Dermis microvascular lymphatic vessel endothelial cell (primary cell): ENCODE measurements around the gene SOHLH2. TPM values are rescaled to one million over a fixed set of nuclear protein-coding genes. Genes with fewer than 3 reads are reported as not detected.

Source experiments
- DNase-seq, 2 donors: peaks; one replicate each; pipeline versions ENCODE4 v3.0.0 to v3.0.0-alpha.2; 2010; ENCODE audit warnings: low read depth in 2 of 2
- total RNA-seq: library from RNA; depleted of rRNA; stranded (reverse); fragments of >200 nt; gene quantifications from 2 replicates; pipeline ENCODE4 v1.2.1, GENCODE V29; 2014

SOHLH2 gene
- total RNA-seq, 1 donor from 2014 or later, result not detected

GRCh38 chr13:36131931-36132297, 82.4 kb downstream of the SOHLH2 start:
- DNase-seq, result no peak

GRCh38 chr13:36131222-36131930, 83.0 kb downstream of the SOHLH2 start, which contains the start of gene DCLK1:
Gene DCLK1 (minus strand): TSS chr13:36131382.
- no peak for DNase-seq

- DNase-seq, result no peak
Measured at GRCh38 chr13:36130552-36131221, 83.7 kb downstream of the SOHLH2 start.

- DNase-seq, result no peak
Measured at GRCh38 chr13:36130193-36130551, 84.2 kb downstream of the SOHLH2 start.

- no peak for DNase-seq
Measured at GRCh38 chr13:36129539-36129938, 84.8 kb downstream of the SOHLH2 start.

GRCh38 chr13:36126491-36126890, 87.9 kb downstream of the SOHLH2 start:
- DNase-seq, result no peak

- DNase-seq, result no peak
Measured at GRCh38 chr13:36125841-36126240, 88.5 kb downstream of the SOHLH2 start.

- peak in 1 of 2 donors; percentile 6 for DNase-seq
Measured at GRCh38 chr13:36124236-36124822, 90.0 kb downstream of the SOHLH2 start.

Other genes starting within 250 kb of the SOHLH2 start
- 10.5 and 43.6 TPM in 2 replicates for gene DCLK1, start 83.2 kb downstream of the SOHLH2 start, total RNA-seq
- 0.63 and 1.3 TPM in 2 replicates for gene CCDC169, start 83.3 kb upstream of the SOHLH2 start, total RNA-seq
- 41.7 and 51.2 TPM in 2 replicates for gene SPART, start 131.8 kb upstream of the SOHLH2 start, total RNA-seq
- gene CCNA1, start 217.9 kb upstream of the SOHLH2 start, total RNA-seq, result 0.63 and 18.7 TPM in 2 replicates